Stimulated activated naive B cell treated with anti-CD40 and anti-IgM and Interleukin-4, amounts not matched to agents 10 μg/mL and 1 μg/mL and 100 μg/mL, for 72 hours (primary cell): ENCODE measurements around the gene TGFB1I1.
A peak's percentile ranks its signal among the peaks of the same experiment; 100 is the strongest.
"Not testable (repeated sequence)": the region's sequence is repeated elsewhere in the genome, so short reads cannot be mapped to it uniquely, and the experiment has no call there.

ENCODE experiments used
- ATAC-seq, 2 donors: fragments of 150-1000 bp; cut with Tn5 transposase; replicated peaks; 2 replicates each; pipeline ENCODE4 v1.10.0; 2021; ENCODE audit warnings: moderate library complexity in 1 of 2
- DNase-seq: peaks from one replicate; pipeline ENCODE4 v3.0.0; 2021
- H3K27ac Mint-ChIP-seq: one replicate; pipeline ENCODE4 v1.8.0; 2022; ENCODE audit warnings: mild to moderate bottlenecking, mixed read lengths
- H3K27me3 Mint-ChIP-seq, 2 donors: one replicate each; pipeline ENCODE4 v1.8.0; 2022; ENCODE audit warnings: mixed read lengths in 2 of 2
- H3K36me3 Mint-ChIP-seq, 2 donors: one replicate each; pipeline ENCODE4 v1.8.0; 2022; ENCODE audit warnings: mixed read lengths in 2 of 2, mild to moderate bottlenecking in 1 of 2
- H3K4me1 Mint-ChIP-seq, 2 donors: one replicate each; pipeline ENCODE4 v1.8.0; 2022; ENCODE audit warnings: mixed read lengths in 2 of 2, mild to moderate bottlenecking in 1 of 2
- H3K4me3 Mint-ChIP-seq, 2 donors: one replicate each; pipeline ENCODE4 v1.8.0; 2022; ENCODE audit warnings: mild to moderate bottlenecking in 2 of 2, mixed read lengths in 2 of 2, moderate library complexity in 1 of 2
- H3K9me3 Mint-ChIP-seq, 2 donors: one replicate each; pipeline ENCODE4 v1.8.0; 2022; ENCODE audit warnings: mixed read lengths in 2 of 2, mild to moderate bottlenecking in 1 of 2

The TGFB1I1 gene

DNA sequence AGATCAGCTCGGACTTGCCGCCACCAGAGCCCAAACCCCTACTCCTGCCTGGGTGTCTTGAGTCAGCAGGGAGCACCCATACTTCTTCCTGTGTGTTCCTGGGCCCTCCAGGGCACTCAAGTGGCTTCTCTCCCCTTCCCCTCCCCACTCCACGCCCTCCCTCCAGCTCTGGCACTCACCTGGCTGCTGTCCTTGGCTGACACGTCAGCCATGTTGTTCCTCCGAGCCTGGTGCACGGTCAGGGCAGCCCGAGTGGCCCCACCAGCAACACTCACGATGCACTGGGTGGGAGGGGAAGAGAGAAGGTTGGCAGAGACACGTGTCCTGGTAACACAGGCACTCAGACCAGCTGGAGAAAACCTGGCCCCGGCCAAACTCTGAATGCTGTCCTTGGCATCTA lies 24.7 kb downstream of the TGFB1I1 start:
- H3K27me3 Mint-ChIP-seq = no peaks in the 10 kb centered on the region
- H3K36me3 Mint-ChIP-seq = peaks cover 44 to 59% of the 10 kb centered on the region in 2 donors
- peaks cover 11 to 14% of the 10 kb centered on the region in 2 donors for H3K4me1 Mint-ChIP-seq
- DNase-seq (no peak), ATAC-seq (no peak)
- no peaks in the 10 kb centered on the region for H3K9me3 Mint-ChIP-seq
- no peak overlapping the region for H3K27ac Mint-ChIP-seq
- no peak overlapping the region for H3K4me3 Mint-ChIP-seq

DNA sequence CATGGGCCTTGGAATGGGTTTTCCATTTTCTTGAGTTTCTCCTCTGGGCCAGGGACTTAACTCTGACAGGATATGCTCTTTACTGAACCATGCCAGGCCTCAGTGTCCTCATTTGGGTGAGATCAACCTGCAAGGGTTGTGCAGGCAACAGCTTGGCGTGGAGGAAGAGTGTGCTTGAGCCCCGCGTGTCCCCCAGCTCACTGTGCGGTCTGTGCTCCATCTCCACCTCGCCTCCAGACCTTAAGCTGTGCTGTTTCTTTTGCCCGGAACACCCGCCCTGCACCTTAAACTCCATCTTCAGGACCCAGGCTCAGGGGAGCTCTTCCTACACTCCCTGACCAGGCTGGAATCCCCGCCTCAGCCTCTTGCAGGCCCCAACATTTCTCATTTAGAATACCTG lies 26.5 kb downstream of the TGFB1I1 start:
- DNase-seq (no peak), ATAC-seq (no peak)
- H3K27ac Mint-ChIP-seq = no peak overlapping the region
- H3K27me3 Mint-ChIP-seq = no peaks in the 10 kb centered on the region
- no peak overlapping the region for H3K4me3 Mint-ChIP-seq
- H3K4me1 Mint-ChIP-seq = peaks cover 11 to 14% of the 10 kb centered on the region in 2 donors
- peaks cover 34 to 44% of the 10 kb centered on the region in 2 donors for H3K36me3 Mint-ChIP-seq
- H3K9me3 Mint-ChIP-seq = no peaks in the 10 kb centered on the region

DNA sequence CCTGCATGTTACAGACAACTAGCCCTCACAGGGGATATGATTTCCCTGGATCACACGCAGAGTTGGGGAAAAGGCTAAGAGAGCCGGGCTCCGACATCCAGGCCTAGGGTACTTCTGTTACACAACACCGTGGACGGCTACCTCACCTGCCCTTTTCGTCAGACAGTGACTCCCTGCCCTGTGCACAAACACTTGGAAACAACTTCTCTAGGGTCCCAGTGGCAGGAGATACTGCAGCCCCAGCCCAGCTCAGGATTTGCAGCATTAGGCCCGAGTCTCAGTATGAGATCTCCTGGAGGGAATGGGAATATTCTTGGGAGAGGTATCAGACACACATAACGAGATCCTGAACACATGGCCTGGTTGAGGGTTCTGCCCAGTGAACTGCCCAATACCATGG lies 28.0 kb downstream of the TGFB1I1 start:
- DNase-seq (no peak), ATAC-seq (no peak)
- Mint-ChIP-seq H3K9me3 (no peaks in the 10 kb centered on the region), H3K4me3 (no peak overlapping the region), H3K27me3 (no peaks in the 10 kb centered on the region), H3K4me1 (peaks cover 11 to 21% of the 10 kb centered on the region in 2 donors), H3K36me3 (peaks cover 30 to 39% of the 10 kb centered on the region in 2 donors), H3K27ac (no peak overlapping the region)

DNA sequence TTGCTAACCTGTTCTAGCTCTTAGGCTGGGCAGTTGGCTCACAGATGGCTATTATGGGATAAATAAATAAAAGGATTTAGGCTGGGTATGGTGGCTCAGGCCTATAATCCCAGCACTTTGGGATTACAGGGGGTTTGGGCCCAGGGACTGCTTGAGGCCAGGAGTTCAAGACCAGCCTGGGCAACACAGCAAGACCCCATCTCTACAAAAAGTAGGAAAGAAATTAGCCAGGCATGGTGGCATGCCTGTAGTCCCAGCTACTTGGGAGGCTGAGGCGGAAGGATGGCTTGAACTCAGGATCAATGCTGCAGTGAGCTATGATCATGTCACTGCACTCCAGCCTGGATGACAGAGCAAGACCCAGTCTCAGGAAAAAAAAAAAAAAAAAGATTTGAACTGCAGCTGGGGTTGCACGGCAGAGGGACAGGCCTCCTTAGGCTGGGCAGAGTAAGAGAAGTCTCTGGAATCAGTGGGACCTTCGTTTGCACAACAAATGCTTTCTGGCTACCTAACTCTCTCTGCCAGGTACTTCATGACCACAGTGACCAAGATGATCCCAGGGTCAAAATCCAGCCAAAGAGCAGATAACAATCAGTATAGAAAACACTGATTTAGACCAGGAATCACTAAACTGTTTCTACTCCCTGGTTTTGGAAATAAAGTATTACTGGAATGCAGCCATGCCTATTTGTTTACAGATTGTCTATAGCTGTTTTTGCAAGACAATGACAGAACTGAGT lies 29.4 kb downstream of the TGFB1I1 start:
- no peaks in the 10 kb centered on the region for H3K27me3 Mint-ChIP-seq
- DNase-seq (no peak), ATAC-seq (no peak)
- peaks cover 28 to 33% of the 10 kb centered on the region in 2 donors for H3K36me3 Mint-ChIP-seq
- H3K9me3 Mint-ChIP-seq = no peaks in the 10 kb centered on the region
- no peak overlapping the region for H3K4me3 Mint-ChIP-seq
- peaks cover 19 to 29% of the 10 kb centered on the region in 2 donors for H3K4me1 Mint-ChIP-seq
- H3K27ac Mint-ChIP-seq = no peak overlapping the region

DNA sequence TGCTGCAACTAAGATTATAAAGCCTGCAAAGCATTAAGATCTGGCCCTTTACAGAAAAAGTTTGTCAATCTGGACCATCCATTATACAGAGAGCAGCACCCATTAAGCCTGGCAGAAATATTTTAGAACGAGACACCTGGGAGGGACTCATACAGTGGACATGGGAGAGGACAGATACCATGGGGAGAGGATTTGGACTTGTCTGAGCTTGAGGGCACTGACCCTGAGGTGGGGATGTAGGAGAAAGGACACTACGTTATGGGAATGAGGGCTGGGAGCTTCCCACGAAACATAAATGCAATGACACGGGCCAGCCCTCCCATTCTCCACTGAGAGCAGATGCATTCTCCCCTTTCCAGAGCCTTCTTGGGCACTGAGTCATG lies 30.0 kb downstream of the TGFB1I1 start:
- no peaks in the 10 kb centered on the region for H3K27me3 Mint-ChIP-seq
- ATAC-seq (no peak), DNase-seq (no peak)
- no peaks in the 10 kb centered on the region for H3K9me3 Mint-ChIP-seq
- no peak overlapping the region for H3K27ac Mint-ChIP-seq
- peaks cover 19 to 33% of the 10 kb centered on the region in 2 donors for H3K4me1 Mint-ChIP-seq
- H3K36me3 Mint-ChIP-seq = peaks cover 28 to 33% of the 10 kb centered on the region in 2 donors
- no peak overlapping the region for H3K4me3 Mint-ChIP-seq

DNA sequence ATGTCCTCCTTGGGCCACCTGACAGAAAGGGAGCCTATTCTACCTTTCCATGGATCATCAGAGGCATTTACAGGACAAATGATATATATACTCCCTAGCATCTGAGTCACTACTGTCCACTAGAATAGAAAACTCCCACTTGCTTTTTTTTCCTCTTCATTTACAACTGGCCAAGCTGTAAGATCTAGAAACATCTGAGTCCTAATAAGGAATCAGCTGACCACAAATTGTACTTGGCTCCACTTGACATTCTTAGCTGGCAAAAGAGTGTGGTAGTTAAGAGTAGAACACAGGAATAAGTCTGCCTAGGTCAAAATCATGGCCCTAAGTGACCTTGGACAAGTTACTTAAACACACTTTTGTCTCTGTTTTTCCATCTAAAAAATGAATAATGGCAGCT lies 31.0 kb downstream of the TGFB1I1 start:
- H3K27me3 Mint-ChIP-seq = no peaks in the 10 kb centered on the region
- no peaks in the 10 kb centered on the region for H3K9me3 Mint-ChIP-seq
- ATAC-seq (no peak), DNase-seq (no peak)
- peaks cover 23 to 33% of the 10 kb centered on the region in 2 donors for H3K4me1 Mint-ChIP-seq
- no peak overlapping the region for H3K4me3 Mint-ChIP-seq
- H3K36me3 Mint-ChIP-seq = peaks cover 21 to 23% of the 10 kb centered on the region in 2 donors
- no peak overlapping the region for H3K27ac Mint-ChIP-seq

DNA sequence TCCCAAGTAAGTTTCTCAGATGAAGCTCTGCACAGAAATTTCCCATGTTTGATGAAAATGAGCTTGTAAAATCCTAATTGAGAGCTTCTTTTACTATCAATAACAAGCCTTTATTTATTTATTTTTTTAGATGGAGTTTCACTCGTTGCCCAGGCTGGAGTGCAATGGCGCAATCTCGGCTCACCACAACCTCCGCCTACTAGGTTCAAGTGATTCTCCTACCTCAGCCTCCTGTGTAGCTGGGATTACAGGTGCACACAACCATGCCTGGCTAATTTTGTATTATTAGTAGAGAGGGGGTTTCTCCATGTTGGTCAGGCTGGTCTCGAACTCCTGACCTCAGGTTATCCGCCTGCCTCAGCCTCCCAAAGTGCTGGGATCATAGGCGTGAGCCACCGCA lies 31.6 kb downstream of the TGFB1I1 start:
- H3K27ac Mint-ChIP-seq, ATAC-seq, H3K27me3 Mint-ChIP-seq, DNase-seq, H3K4me3 Mint-ChIP-seq, H3K9me3 Mint-ChIP-seq: not testable (repeated sequence)
- Mint-ChIP-seq H3K4me1 (peaks cover 23 to 35% of the 10 kb centered on the region in 2 donors), H3K36me3 (peaks cover 18 to 20% of the 10 kb centered on the region in 2 donors)

DNA sequence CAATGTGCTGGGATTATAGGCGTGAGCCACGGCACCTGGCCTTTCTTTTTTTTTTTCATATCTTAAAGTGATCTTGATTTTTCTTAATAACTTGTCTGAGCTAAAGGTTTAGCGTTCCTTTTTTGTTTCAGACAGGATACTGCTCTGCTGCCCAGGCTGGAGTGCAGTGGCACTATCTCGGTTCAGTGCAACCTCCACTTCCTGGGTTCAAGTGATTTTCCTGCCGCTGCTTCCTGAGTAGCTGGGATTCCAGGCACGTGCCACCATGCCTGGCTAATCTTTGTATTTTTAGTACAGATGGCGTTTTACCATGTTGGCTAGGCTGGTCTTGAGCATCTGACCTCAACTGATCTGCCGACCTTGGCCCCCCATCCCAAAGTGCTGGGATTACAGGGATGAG lies 32.2 kb downstream of the TGFB1I1 start:
- Mint-ChIP-seq H3K27me3 (no peaks in the 10 kb centered on the region), H3K9me3 (no peaks in the 10 kb centered on the region), H3K4me1 (peaks cover 26 to 41% of the 10 kb centered on the region in 2 donors), H3K4me3 (no peak overlapping the region), H3K36me3 (peaks cover 13% of the 10 kb centered on the region in 2 donors), H3K27ac (no peak overlapping the region)
- no peak for DNase-seq
- no peak for ATAC-seq

DNA sequence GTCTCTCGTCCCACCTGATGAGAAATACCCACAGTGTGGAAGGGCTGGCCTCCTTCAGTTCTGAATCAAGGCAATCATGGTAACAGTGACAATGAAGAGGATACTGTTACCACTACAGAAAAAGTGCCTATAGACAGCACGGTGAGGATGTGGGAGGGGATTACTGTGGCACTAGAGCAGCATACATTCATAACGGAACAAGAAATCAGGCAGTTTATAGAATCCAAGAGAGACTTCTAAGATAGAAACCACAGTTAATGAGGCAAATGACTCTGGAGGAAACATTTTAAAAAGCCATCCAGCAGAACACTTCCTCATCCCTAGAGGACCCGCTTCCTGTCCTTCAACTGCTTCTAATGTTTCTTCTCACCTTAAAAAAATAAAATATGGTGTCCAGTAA lies 33.5 kb downstream of the TGFB1I1 start:
- Mint-ChIP-seq H3K4me1 (peaks cover 30 to 53% of the 10 kb centered on the region in 2 donors), H3K36me3 (peaks cover 8 to 9% of the 10 kb centered on the region in 2 donors), H3K9me3 (peaks cover 0 to under 1% of the 10 kb centered on the region in 2 donors), H3K27me3 (no peaks in the 10 kb centered on the region), H3K27ac (peak overlapping the region; percentile 82), H3K4me3 (peak overlapping the region; percentile 49 to 68)
- DNase-seq (peak; percentile 21), ATAC-seq (peak; percentile 83 to 85)

DNA sequence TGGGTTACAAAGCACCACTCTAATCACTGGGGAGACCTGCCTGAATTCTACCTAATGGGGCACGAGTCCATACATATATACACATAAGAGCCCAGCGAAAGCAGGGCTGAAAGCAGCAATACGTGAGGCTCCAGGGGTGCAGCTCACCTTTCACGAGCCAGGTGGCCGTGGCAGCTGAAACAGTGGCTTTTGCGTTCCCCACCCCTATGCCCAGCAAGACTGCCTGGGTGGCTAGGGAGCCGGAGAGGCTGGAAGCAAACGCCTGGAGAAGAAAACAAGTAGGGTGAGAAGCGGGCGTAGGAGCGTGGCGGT lies 35.6 kb downstream of the TGFB1I1 start:
- H3K36me3 Mint-ChIP-seq = peaks cover 7 to 8% of the 10 kb centered on the region in 2 donors
- no peaks in the 10 kb centered on the region for H3K27me3 Mint-ChIP-seq
- DNase-seq (no peak), ATAC-seq (peak in 1 of 2 donors; percentile 1)
- peaks cover 29 to 56% of the 10 kb centered on the region in 2 donors for H3K4me1 Mint-ChIP-seq
- peak overlapping the region; percentile 90 for H3K27ac Mint-ChIP-seq
- peak overlapping the region; percentile 94 to 96 for H3K4me3 Mint-ChIP-seq
- H3K9me3 Mint-ChIP-seq = peaks cover 0 to 1% of the 10 kb centered on the region in 2 donors

DNA sequence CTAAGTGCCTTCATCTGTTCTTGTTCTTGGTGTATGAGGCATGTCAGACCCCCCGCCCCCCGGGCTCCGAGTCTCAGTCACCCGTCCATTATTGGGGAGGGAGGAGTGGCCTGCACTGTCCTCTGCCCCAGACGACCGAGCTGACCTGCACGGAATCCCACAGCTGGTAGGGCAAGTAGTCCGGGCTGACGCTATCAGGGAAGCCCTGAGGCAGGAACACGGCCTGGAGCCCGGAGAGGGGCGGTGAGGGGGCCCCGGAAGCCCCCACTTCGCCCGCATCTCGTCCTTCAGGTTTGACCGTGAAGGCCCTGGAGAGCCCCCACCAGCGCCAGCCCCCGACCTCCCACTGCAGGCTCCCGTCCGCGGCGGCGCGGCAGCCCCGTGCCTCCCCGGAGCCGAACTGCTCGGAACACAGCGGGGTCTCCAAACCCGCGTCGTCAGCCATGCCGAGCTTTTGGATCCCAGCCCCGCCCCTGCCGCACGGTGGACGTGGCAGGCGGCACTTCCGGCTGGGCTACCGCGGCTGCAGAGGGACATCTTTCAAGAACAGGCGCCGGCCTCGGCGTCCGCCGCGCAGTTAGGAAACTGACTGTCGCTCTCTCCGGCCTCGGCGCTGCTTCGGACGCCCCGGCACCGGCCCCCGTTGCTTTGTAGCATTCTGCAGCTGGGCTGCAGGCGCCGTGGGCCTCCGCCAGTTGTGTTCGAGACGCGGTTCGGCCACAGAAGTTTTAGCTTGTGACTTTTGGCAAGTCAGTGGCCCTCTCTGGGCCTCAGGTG lies 36.2 kb downstream of the TGFB1I1 start, which contains the start of gene RUSF1:
RUSF1 (minus strand) TSS at position 463 of the 777 bp plus-strand sequence; CDS start at position 445, 18 bp downstream.
- H3K36me3 Mint-ChIP-seq = peaks cover 7 to 8% of the 10 kb centered on the region in 2 donors
- H3K9me3 Mint-ChIP-seq = peaks cover 0 to 1% of the 10 kb centered on the region in 2 donors
- H3K27me3 Mint-ChIP-seq = no peaks in the 10 kb centered on the region
- DNase-seq = peak; percentile 78
- H3K27ac Mint-ChIP-seq = peak within 1 kb of the TSS; percentile 90
- peaks cover 27 to 56% of the 10 kb centered on the region in 2 donors for H3K4me1 Mint-ChIP-seq
- ATAC-seq = peak; percentile 77 to 85
- H3K4me3 Mint-ChIP-seq = peak within 1 kb of the TSS; percentile 94 to 96

DNA sequence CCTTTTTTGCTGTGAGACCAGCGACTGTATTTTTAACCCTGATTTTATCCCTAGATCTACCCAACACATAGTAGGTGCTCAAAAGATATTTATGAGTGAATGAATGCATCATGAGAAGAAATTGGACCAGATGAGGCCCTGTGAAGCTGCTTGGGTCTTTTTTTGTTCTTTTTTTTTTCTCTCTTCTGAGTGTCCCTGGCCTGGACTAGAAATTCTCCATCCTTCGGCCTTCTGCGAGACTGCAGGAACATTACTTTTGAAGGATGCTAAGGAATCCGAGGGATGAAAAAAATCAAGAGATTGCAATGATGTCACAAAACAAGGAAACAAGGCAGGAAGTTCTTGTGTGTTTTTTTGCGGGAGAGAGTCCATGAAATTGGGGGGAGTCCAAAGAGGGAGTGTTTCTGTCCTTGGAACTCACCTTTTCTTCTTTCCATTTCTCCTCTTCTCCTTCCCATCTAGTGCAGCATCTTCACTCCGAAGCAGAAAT lies 36.8 kb downstream of the TGFB1I1 start:
- DNase-seq = no peak
- Mint-ChIP-seq H3K4me3 (peak overlapping the region; percentile 94 to 96), H3K4me1 (peaks cover 27 to 56% of the 10 kb centered on the region in 2 donors), H3K27ac (peak overlapping the region; percentile 90), H3K27me3 (no peaks in the 10 kb centered on the region), H3K36me3 (peaks cover 7 to 8% of the 10 kb centered on the region in 2 donors), H3K9me3 (peaks cover 0 to 1% of the 10 kb centered on the region in 2 donors)
- no peak for ATAC-seq

DNA sequence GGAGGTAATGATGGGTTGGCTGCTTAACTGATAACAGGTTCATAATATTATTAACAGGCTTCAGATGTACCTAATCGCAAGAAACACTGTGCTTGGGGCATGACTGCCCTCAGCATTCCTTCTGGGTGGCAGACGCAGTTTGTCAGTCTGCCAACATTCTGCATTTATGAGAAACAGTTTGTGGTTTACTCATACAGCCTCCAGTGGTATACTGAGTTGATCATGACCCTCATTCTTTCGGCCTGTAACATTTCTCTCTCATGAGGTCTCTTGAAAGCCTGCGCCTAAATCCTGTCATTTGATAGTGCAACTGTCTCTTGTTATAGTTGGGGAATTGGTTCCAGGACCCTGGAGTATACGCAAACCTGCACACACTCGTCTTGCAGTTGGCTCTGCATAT lies 41.2 kb downstream of the TGFB1I1 start:
- H3K4me3 Mint-ChIP-seq = no peak overlapping the region
- peaks cover 4 to 15% of the 10 kb centered on the region in 2 donors for H3K27me3 Mint-ChIP-seq
- no peak overlapping the region for H3K27ac Mint-ChIP-seq
- peaks cover 12 to 23% of the 10 kb centered on the region in 2 donors for H3K4me1 Mint-ChIP-seq
- ATAC-seq (no peak), DNase-seq (no peak)
- peaks cover 6 to 10% of the 10 kb centered on the region in 2 donors for H3K36me3 Mint-ChIP-seq
- peaks cover 0 to 5% of the 10 kb centered on the region in 2 donors for H3K9me3 Mint-ChIP-seq

DNA sequence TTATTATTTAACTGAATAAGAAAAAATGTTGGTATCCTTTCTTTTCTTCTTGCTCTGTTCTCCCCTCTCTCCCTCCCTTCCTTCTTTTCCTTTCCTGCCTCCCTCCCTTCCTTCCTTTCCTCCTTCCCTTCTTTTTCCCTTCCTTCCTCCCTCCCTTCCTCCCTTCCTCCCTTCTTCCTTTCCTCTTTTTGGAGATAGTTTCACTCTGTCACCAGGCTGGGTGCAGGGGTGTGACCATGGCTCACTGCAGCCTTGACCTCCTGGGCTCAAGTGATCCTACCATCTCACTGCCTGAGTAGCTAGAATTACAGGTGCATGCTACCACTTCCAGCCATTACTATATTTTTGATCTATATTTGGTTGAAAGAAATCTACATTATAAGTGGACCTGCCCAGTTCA lies 41.9 kb downstream of the TGFB1I1 start:
- Mint-ChIP-seq H3K27ac (no peak overlapping the region), H3K9me3 (peaks cover 0 to 5% of the 10 kb centered on the region in 2 donors), H3K36me3 (peaks cover 6 to 10% of the 10 kb centered on the region in 2 donors), H3K27me3 (peaks cover 4 to 16% of the 10 kb centered on the region in 2 donors), H3K4me1 (peaks cover 11 to 18% of the 10 kb centered on the region in 2 donors), H3K4me3 (no peak overlapping the region)
- DNase-seq = no peak
- no peak for ATAC-seq
